SH-SY5Y (cell line): Measurements from ENCODE around the gene POU2F1.

Experiments
- GATA2 ChIP-seq: IDR thresholded peaks from 2 replicates; pipeline ENCODE4 v1.6.1; 2011; ENCODE audit warnings: mild to moderate bottlenecking, low read depth, low read length
- GATA3 ChIP-seq: IDR thresholded peaks from 2 replicates; pipeline ENCODE4 v1.6.1; 2011; ENCODE audit warnings: low read depth, mild to moderate bottlenecking, low read length, moderate library complexity

DNA sequence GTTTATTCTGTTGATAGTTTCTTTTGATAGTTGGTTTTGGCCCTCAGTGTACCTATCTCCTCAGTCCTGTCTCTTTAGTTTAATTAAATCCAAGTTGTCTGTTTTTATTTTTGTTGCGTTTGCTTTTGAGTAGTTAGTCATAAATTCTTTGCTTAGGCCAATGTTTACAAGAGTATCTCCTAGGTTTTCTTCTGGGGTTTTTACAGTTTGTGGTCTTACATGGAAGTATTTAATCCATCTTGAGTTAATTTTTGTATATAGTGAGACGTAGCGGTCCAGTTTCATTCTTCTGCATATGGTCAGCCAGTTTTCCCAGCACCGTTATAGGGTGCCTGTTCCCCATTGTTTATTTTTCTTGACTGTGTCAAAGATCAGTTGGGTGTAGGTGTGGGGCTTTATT is 139.4 kb downstream of the POU2F1 start:
- TF ChIP-seq GATA2, result no peak
- TF ChIP-seq GATA3, result no peak
